Astrocyte of the spinal cord (primary cell): ENCODE results near the gene HOMEZ.
"Not testable (repeated sequence)": the region's sequence is repeated elsewhere in the genome, so short reads cannot be mapped to it uniquely, and the experiment has no call there.

Experiments
- DNase-seq: peaks from one replicate; pipeline ENCODE4 v3.0.0; 2011; ENCODE audit warnings: low read depth, low spot score
- H3K4me3 ChIP-seq: 2 replicates; pipeline ENCODE4 v1.5.1; 2011; ENCODE audit warnings: low read depth, mild to moderate bottlenecking, low read length, moderate library complexity
- CTCF ChIP-seq: IDR thresholded peaks from 2 replicates; pipeline ENCODE4 v1.5.1; 2012; ENCODE audit warnings: low read depth, mild to moderate bottlenecking, low read length, inconsistent platforms
- in situ Hi-C: cut with HindIII; loops from 2 replicates; pipeline ENCODE4 v1.10.0; 2017; ENCODE audit warnings: low sequenced_read_pairs

The HOMEZ gene

GRCh38 chr14:23240661-23241060, 45.3 kb downstream of the HOMEZ start:
- in situ Hi-C loops, result no loop called here
- TF ChIP-seq CTCF, result no peak
- DNase-seq, result no peak
- no peak overlapping the region for H3K4me3 ChIP-seq

GRCh38 chr14:23237772-23238594, 47.9 kb downstream of the HOMEZ start, which contains the start of gene RNF212B:
Gene RNF212B, plus strand, starts transcription at chr14:23237936. Its CDS starts 2,410 bp downstream, at chr14:23240346.
- DNase-seq, result peak; percentile 73
- peak within 1 kb of the TSS; percentile 29 for H3K4me3 ChIP-seq
- in situ Hi-C loops, result no loop called here
- TF ChIP-seq CTCF, result no peak

- DNase-seq, in situ Hi-C loops: not testable (repeated sequence)
These were observed 53.6 kb downstream of the HOMEZ start for GRCh38 chr14:23232241-23232808.

GRCh38 chr14:23228812-23229211, 57.1 kb downstream of the HOMEZ start:
- DNase-seq, result no peak
- no peak overlapping the region for H3K4me3 ChIP-seq
- no peak for TF ChIP-seq CTCF
- in situ Hi-C loops, result no loop called here

More at GRCh38 chr14:23232241-23232808, 53.6 kb downstream of the HOMEZ start:
- H3K4me3 ChIP-seq, result not testable (repeated sequence)

GRCh38 chr14:23227566-23227965, 58.4 kb downstream of the HOMEZ start:
- in situ Hi-C loops, result no loop called here

GRCh38 chr14:23224958-23225357, 61.0 kb downstream of the HOMEZ start:
- DNase-seq, H3K4me3 ChIP-seq, in situ Hi-C loops: not testable (repeated sequence)

More at GRCh38 chr14:23227566-23227965, 58.4 kb downstream of the HOMEZ start:
- no peak overlapping the region for H3K4me3 ChIP-seq
- TF ChIP-seq CTCF, result no peak
- DNase-seq, result no peak
